Fibroblast of lung (primary cell): Measurements from ENCODE around the gene MYL12A. TPM values are rescaled to one million over a fixed set of nuclear protein-coding genes. Genes with fewer than 3 reads are reported as not detected.
"Not testable (repeated sequence)": the region's sequence is repeated elsewhere in the genome, so short reads cannot be mapped to it uniquely, and the experiment has no call there.

Experiments
- DNase-seq, 2 donors: peaks; one replicate each; pipeline versions ENCODE4 v3.0.0 to v3.0.0-alpha.2; 2010; ENCODE audit warnings: low read depth in 2 of 2
- H2AFZ ChIP-seq: 2 replicates; pipeline ENCODE4 v1.5.1; 2012; ENCODE audit warnings: low read length, control low read depth, inconsistent platforms
- H3K27ac ChIP-seq: 2 replicates; pipeline ENCODE4 v1.5.1; 2011; ENCODE audit warnings: low read length, control low read depth; ENCODE audit not compliant: insufficient read depth
- H3K27me3 ChIP-seq: 2 replicates; pipeline ENCODE4 v1.5.1; 2011; ENCODE audit warnings: mild to moderate bottlenecking, low read length; ENCODE audit not compliant: control insufficient read depth, insufficient read depth
- H3K36me3 ChIP-seq: 2 replicates; pipeline ENCODE4 v1.5.1; 2011; ENCODE audit warnings: low read length; ENCODE audit not compliant: control insufficient read depth, insufficient read depth
- H3K4me1 ChIP-seq: 2 replicates; pipeline ENCODE4 v1.5.1; 2011; ENCODE audit warnings: low read length; ENCODE audit not compliant: control insufficient read depth, insufficient read depth; ENCODE audit errors: extremely low read depth
- H3K4me2 ChIP-seq: 2 replicates; pipeline ENCODE4 v1.5.1; 2011; ENCODE audit warnings: low read length, control low read depth; ENCODE audit not compliant: insufficient read depth; ENCODE audit errors: extremely low read depth
- H3K4me3 ChIP-seq, 4 experiments: fragments of 200-600 bp in 1 of 4; sonication (generic) in 1 of 4; replicated peaks in 1 of 4; 2 replicates each; pipeline ENCODE4 v1.5.1; 2011 to 2016; ENCODE audit warnings: low read length in 4 of 4, low read depth in 3 of 4, mild to moderate bottlenecking in 3 of 4, control low read depth in 2 of 4, inconsistent platforms in 1 of 4, mixed read lengths in 1 of 4; ENCODE audit not compliant: insufficient read depth in 1 of 4; ENCODE audit errors: control extremely low read depth in 1 of 4
- H3K79me2 ChIP-seq: 2 replicates; pipeline ENCODE4 v1.5.1; 2012; ENCODE audit warnings: mild to moderate bottlenecking, low read length, inconsistent platforms; ENCODE audit not compliant: control insufficient read depth, insufficient read depth
- H3K9ac ChIP-seq: 2 replicates; pipeline ENCODE4 v1.5.1; 2011; ENCODE audit warnings: mild to moderate bottlenecking, low read length, control low read depth; ENCODE audit not compliant: insufficient read depth
- H3K9me3 ChIP-seq: 2 replicates; pipeline ENCODE4 v1.5.1; 2012; ENCODE audit warnings: low read depth, low read length; ENCODE audit not compliant: control insufficient read depth, insufficient read depth
- H4K20me1 ChIP-seq: 2 replicates; pipeline ENCODE4 v1.5.1; 2011; ENCODE audit warnings: low read length; ENCODE audit not compliant: control insufficient read depth, insufficient read depth; ENCODE audit errors: extremely low read depth
- CTCF ChIP-seq, 2 donors: IDR thresholded peaks in 1 of 2; conservative IDR thresholded peaks in 1 of 2; 1 replicate in 1 of 2; 2 replicates in 1 of 2; pipeline ENCODE4 v1.5.1; 2011 to 2012; ENCODE audit warnings: low read length in 2 of 2, control low read depth in 1 of 2, inconsistent platforms in 1 of 2, low read depth in 1 of 2, mild to moderate bottlenecking in 1 of 2
- EZH2 ChIP-seq: IDR thresholded peaks from 2 replicates; pipeline ENCODE4 v1.5.1; 2012; ENCODE audit warnings: low read length, control low read depth, mild to moderate bottlenecking; ENCODE audit errors: missing control alignments
- polyA plus RNA-seq, 2 donors: library from polyadenylated mRNA; depleted of rRNA in 1 of 2; stranded (reverse) in 1 of 2; unstranded in 1 of 2; fragments of >200 nt; gene quantifications; 2 replicates each; pipeline ENCODE4 v1.2.1, GENCODE V29; 2011 to 2012; ENCODE audit warnings: missing spikeins in 1 of 2
- total RNA-seq: library from RNA; depleted of rRNA; stranded (reverse); fragments of >200 nt; gene quantifications from 2 replicates; pipeline ENCODE4 v1.2.1, GENCODE V29; 2014

The MYL12A gene
- total and polyA plus RNA-seq, 2 donors (not counting 1 experiment from before 2014, with no cell fraction given) = 826 to 1,436 TPM

- no peak overlapping the region for H2AFZ ChIP-seq
- no peaks in the 10 kb centered on the region for H3K9me3 ChIP-seq
- no peak overlapping the region for H3K4me3 ChIP-seq
- no peaks in the 10 kb centered on the region for H3K27me3 ChIP-seq
- H3K36me3 ChIP-seq = no peaks in the 10 kb centered on the region
- DNase-seq = no peak
- no peak overlapping the region for H3K4me2 ChIP-seq
- H4K20me1 ChIP-seq = no peaks in the 10 kb centered on the region
- no peaks in the 10 kb centered on the region for H3K4me1 ChIP-seq
- H3K9ac ChIP-seq = no peak overlapping the region
- TF ChIP-seq EZH2 (no peak), CTCF (conservative IDR thresholded peaks at IDR 0.05 in 1 of 2, IDR thresholded peaks at IDR 0.05 in 1 of 2; ENCODE audit: low read depth in 1 of 2, low read length in 2 of 2) (no peak)
- no peak overlapping the region for H3K27ac ChIP-seq
- no peaks in the 10 kb centered on the region for H3K79me2 ChIP-seq
These were observed 28.8 kb upstream of the MYL12A start for GRCh38 chr18:3218819-3219218.

- Histone ChIP-seq H3K79me2 (no peaks in the 10 kb centered on the region), H3K9me3 (no peaks in the 10 kb centered on the region), H3K36me3 (no peaks in the 10 kb centered on the region), H3K4me2 (no peak overlapping the region), H3K9ac (no peak overlapping the region), H3K4me3 (no peak overlapping the region), H2AFZ (no peak overlapping the region), H3K27ac (no peak overlapping the region), H3K4me1 (no peaks in the 10 kb centered on the region), H3K27me3 (no peaks in the 10 kb centered on the region), H4K20me1 (no peaks in the 10 kb centered on the region)
- DNase-seq = no peak
- TF ChIP-seq EZH2 (no peak), CTCF (conservative IDR thresholded peaks at IDR 0.05 in 1 of 2, IDR thresholded peaks at IDR 0.05 in 1 of 2; ENCODE audit: low read depth in 1 of 2, low read length in 2 of 2) (no peak)
These were observed 28.4 kb upstream of the MYL12A start for GRCh38 chr18:3219241-3219630.

GRCh38 chr18:3219631-3220335 is 27.8 kb upstream of the MYL12A start, which contains the start of gene MYOM1:
TSS of gene MYOM1 (minus strand) at chr18:3219968. CDS start at chr18:3215223, 4,745 bp downstream.
- no peak for DNase-seq
- Histone ChIP-seq H3K9ac (no peak within 1 kb of the TSS), H3K4me1 (no peaks in the 10 kb centered on the region), H3K36me3 (no peaks in the 10 kb centered on the region), H3K27ac (no peak within 1 kb of the TSS), H3K4me2 (no peak within 1 kb of the TSS), H3K27me3 (no peaks in the 10 kb centered on the region), H3K79me2 (no peaks in the 10 kb centered on the region), H3K9me3 (no peaks in the 10 kb centered on the region), H2AFZ (no peak within 1 kb of the TSS), H3K4me3 (no peak within 1 kb of the TSS), H4K20me1 (no peaks in the 10 kb centered on the region)
- TF ChIP-seq EZH2 (no peak), CTCF (conservative IDR thresholded peaks at IDR 0.05 in 1 of 2, IDR thresholded peaks at IDR 0.05 in 1 of 2; ENCODE audit: low read depth in 1 of 2, low read length in 2 of 2) (no peak)

- not testable (repeated sequence) for H3K36me3 ChIP-seq, H3K4me1 ChIP-seq, H3K4me2 ChIP-seq, H3K4me3 ChIP-seq, H3K27ac ChIP-seq, H3K27me3 ChIP-seq, H4K20me1 ChIP-seq, H3K9ac ChIP-seq, DNase-seq, H3K9me3 ChIP-seq, H3K79me2 ChIP-seq, H2AFZ ChIP-seq
These were observed 26.7 kb upstream of the MYL12A start for GRCh38 chr18:3220868-3221267.
